IPS-NIHi11 (cell line): ENCODE data around the gene ZNF3.

ENCODE experiments used
- DNase-seq: peaks from one replicate; pipeline ENCODE4 v3.0.0; 2012; ENCODE audit warnings: mixed read lengths, low spot score

The ZNF3 gene

GRCh38 chr7:100088621-100089457 lies 7.3 kb upstream of the ZNF3 start, which contains the start of gene COPS6:
COPS6 (plus strand) TSS chr7:100088969; CDS start chr7:100088991, 22 bp downstream.
- DNase-seq, result peak; percentile 90

DNA sequence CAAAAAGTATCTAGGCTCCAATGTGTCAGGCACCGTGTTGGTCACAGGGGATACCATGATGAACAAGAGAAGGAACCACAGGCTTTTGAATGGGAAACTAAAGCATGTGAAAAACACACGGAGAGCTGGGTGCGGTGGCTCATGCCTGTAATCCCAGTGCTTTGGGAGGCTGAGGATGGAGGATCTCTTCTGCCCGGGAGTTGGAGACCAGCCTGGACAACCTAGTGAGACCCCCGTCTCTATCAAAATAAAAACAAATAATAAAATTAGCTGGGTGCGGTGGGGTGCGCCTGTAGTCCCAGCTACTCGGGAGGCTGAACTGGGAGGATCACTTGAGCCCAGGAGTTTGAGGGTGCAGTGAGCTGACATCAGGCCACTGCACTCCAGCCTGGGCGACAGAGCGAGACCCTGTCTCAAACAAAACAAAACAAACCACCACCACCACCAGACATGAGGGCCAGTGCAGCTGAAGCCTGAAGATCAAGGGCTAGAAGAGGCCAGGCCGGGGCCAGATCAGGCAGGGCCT lies 6.6 kb upstream of the ZNF3 start:
- DNase-seq, result no peak

- DNase-seq, result no peak
These were observed 5.7 kb upstream of the ZNF3 start for GRCh38 chr7:100087055-100087750.

GRCh38 chr7:100085515-100085914 lies 4.0 kb upstream of the ZNF3 start:
- DNase-seq, result no peak

DNA sequence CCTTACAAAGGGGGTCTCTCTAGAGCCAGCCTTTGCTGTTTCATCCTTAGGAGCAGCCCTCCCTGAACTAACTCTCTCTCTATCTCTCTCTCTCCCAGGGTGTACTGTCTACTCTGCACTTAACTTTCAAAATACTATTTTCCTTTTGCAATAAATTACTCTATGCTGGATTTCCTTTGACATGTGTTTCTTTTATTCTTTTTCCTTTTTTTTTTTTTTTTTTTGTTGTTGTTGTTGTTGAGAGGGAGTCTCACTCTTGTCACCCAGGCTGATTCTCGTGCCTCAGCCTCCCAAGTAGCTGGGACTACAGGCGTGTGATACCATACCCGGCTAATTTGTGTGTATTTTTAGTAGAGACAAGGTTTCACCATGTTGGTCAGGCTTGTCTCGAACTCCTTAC lies 1.5 kb upstream of the ZNF3 start:
- no peak for DNase-seq

DNA sequence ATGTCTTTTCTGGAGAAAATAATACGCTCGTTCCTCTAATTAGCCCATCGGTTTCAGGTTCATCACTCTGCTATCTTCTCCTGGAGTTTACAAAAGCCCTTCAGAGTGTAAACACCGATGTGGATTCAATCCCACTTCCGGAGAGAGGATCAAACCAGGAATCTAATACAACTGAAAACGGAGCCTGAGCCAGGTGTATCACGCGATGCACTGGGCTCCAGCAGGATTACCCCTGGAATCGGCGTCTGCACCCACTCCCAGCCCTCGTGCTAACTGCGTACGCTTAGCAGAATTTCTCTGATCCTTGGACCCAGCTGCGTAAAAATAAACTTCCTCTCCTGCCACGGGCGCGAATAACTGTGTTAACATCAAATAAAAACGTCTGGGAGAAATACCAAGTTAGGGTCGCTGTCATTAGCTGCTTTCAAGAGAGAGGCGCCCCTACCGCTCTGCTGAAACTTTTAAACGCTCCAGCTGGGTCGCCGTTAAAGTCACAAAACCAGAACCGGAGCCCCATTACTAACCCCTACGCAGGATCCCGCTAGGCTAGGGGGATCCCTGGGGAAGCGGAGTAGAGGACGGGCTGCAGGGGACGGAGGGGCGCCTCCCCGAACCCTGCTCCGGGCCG lies 502 bp downstream of the ZNF3 start:
- DNase-seq, result no peak

DNA sequence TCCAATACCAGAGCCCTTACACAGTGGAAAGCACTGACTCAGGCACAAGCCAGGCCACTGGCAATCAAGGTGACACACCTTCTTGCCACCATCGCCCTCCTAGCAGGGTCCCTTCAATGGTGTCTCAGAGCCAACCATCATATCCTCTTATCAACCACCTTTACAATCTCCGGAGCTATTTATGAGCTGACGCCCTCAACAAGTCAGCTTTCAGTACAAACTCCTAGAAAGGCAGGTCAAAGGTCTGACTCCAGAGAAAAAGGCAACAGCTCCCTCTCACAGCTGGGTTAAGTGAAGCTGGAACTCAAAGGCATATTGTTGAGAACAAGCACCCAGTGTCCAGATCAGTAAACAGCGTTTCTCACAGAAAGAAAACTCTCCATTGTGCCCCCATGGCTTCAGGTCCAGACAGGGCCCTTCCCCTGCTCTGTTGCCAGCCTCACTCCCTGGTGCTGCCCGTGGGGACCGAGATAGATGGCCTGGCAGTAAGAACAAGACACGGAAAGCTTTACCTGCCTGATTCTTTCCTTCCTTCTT lies 2.4 kb downstream of the ZNF3 start:
- no peak for DNase-seq

DNA sequence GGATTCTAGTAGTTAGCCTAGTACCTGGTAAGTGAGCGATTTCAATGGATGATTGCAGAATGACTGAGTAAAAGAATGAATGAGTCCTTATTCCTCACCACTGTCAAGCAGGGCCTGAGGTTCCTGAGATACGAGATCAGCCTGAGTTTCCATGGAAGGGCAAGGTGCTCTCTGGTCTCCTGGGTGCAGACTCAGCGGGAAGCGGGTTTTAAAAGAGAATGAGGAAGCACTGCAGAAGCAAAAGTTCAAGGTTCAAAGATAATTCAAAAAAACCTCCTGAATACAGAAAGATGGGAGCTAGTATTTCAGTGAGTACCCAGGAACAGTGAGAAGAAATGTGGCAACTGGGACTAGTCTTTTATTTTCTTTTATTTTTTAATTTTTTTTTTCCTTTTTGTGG lies 4.3 kb downstream of the ZNF3 start:
- DNase-seq, result no peak

GRCh38 chr7:100075418-100075817 lies 6.1 kb downstream of the ZNF3 start:
- DNase-seq, result no peak

- no peak for DNase-seq
These were observed 6.7 kb downstream of the ZNF3 start for GRCh38 chr7:100074841-100075240.

DNA sequence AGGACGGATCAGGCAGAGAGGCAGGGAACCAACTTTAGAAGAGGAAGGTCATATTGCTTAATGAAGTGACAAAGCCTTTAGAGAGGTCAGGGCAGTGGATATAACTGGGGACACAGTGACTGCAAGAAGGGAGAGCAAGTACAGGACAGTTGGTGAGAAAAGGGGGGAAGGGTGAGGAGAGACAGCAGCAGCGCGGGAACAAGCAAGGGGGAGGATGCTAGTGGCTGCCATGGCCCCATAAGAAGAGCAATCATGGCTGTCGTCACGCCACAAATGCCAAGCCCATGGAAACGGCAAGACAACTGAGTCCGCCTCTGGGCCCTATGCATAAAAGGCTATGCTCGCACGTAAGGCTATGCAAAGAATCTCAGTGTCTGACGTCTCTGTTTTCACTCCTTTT lies 9.1 kb downstream of the ZNF3 start:
- no peak for DNase-seq

GRCh38 chr7:100071018-100071723 lies 10.4 kb downstream of the ZNF3 start:
- no peak for DNase-seq

GRCh38 chr7:100069991-100070390 lies 11.5 kb downstream of the ZNF3 start:
- DNase-seq, result no peak

DNA sequence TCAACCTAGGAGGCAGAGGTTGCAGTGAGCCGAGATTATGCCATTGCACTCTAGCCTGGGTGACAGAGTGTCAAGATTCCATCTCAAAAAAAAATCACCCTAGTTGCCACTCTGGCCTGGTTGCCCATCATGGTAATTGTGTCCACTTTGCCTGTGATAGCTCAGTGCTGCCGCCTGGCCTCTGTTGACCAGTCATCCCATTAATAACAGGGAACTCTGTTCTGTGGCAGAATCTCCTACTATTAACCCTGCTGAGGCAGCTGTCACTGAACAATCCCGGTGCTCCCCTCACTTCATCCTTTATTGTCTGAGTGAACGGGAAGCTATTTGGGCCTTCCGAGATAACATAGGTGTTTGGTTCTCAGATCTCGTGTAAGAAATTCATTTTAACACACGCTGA lies 14.6 kb downstream of the ZNF3 start:
- peak; percentile 32 for DNase-seq

DNA sequence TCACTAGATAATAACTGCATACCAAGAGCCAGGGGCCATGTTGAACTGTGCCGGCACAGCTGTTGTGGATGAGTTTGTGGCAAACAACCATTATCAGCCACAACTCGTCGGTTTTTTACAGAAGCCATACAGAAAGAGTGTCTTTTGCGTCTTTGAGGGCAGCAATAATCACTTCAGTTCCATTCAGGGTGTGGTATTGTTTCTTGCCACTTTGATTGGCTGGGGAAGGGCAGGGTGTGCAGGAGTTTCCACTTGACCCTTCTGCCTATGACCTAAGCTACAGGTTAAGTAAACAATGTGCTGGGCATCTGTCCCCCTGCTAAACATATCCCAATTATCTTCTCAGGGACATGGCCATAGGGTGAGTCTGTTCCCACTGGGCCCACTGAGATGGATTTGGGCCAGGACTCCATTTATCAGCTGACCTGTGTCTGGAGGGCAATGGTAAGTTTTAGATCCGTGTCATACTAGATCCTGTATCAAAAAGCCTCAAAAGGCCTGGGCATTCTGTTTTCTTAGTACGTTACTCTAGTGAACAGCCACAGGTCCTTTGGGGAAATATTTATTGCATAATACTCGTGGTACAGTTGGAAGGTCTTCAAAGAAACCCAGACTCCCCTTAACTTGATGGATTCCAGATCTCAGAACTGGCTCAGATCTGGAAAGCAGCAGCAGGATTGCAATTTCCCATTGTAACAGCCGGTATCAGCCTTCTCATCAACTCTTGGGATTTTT lies 15.9 kb downstream of the ZNF3 start:
- DNase-seq, result no peak

GRCh38 chr7:100064162-100064561 lies 17.4 kb downstream of the ZNF3 start:
- no peak for DNase-seq

DNA sequence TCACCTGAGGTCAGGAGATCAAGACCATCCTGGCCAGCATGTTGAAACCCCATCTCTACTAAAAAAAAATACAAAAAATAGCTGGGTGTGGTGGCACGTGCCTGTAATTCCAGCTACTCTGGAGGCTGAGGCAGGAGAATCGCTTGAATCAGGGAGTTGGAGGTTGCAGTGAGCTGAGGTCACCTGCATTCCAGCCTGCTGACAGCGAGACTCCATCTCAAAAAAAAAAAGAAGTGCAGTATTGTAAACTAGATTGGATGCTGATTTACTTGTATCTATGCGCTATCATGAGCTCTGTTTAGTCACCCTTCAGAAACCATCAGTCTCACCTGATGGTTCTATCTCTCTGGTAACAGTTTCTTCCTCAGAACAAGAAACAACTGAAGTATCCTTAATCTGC lies 18.1 kb downstream of the ZNF3 start:
- no peak for DNase-seq

GRCh38 chr7:100061518-100062193 lies 19.9 kb downstream of the ZNF3 start:
- DNase-seq, result no peak

- DNase-seq, result no peak
These were observed 22.2 kb downstream of the ZNF3 start for GRCh38 chr7:100059251-100059739.

DNA sequence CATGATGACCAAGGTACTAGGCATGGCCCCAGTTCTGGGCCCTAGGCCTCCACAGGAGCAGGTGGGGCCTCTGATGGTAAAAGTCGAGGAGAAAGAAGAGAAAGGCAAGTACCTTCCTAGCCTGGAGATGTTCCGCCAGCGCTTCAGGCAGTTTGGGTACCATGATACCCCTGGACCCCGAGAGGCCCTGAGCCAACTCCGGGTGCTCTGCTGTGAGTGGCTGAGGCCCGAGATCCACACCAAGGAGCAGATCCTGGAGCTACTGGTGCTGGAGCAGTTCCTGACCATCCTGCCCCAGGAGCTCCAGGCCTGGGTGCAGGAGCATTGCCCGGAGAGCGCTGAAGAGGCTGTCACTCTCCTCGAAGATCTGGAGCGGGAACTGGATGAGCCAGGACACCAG lies 24.5 kb downstream of the ZNF3 start:
- no peak for DNase-seq
